ENCODE data around the gene VPS41.

VPS41 gene

GRCh38 chr7:38679419-38679818 lies 229.6 kb downstream of the VPS41 start:
- DNase-seq = no peak
- H4K20me1 ChIP-seq (ENCODE audit: insufficient read depth, low read length) = no peaks in the 10 kb centered on the region
- H3K4me1 ChIP-seq (ENCODE audit: low read length) = no peaks in the 10 kb centered on the region
- H3K36me3 ChIP-seq (replicated peaks; ENCODE audit: insufficient read depth, low read length) = no peaks in the 10 kb centered on the region
- no peak for TF ChIP-seq EZH2phosphoT487 (IDR thresholded peaks at IDR 0.05; ENCODE audit: low read length)
- no peak for TF ChIP-seq EZH2 (optimal IDR thresholded peaks at IDR 0.05; ENCODE audit: low read depth, low read length)
- TF ChIP-seq, protein P1, sequence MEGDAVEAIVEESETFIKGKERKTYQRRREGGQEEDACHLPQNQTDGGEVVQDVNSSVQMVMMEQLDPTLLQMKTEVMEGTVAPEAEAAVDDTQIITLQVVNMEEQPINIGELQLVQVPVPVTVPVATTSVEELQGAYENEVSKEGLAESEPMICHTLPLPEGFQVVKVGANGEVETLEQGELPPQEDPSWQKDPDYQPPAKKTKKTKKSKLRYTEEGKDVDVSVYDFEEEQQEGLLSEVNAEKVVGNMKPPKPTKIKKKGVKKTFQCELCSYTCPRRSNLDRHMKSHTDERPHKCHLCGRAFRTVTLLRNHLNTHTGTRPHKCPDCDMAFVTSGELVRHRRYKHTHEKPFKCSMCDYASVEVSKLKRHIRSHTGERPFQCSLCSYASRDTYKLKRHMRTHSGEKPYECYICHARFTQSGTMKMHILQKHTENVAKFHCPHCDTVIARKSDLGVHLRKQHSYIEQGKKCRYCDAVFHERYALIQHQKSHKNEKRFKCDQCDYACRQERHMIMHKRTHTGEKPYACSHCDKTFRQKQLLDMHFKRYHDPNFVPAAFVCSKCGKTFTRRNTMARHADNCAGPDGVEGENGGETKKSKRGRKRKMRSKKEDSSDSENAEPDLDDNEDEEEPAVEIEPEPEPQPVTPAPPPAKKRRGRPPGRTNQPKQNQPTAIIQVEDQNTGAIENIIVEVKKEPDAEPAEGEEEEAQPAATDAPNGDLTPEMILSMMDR (IDR thresholded peaks at IDR 0.05; ENCODE audit: low read length) = no peak
- H3K27me3 ChIP-seq (replicated peaks; ENCODE audit: insufficient read depth, low read length) = no peaks in the 10 kb centered on the region
- H3K9me3 ChIP-seq (replicated peaks; ENCODE audit: insufficient read depth, low read length) = no peaks in the 10 kb centered on the region
- no peaks in the 10 kb centered on the region for H3F3A ChIP-seq (ENCODE audit: insufficient read depth, low read length)
- no peaks in the 10 kb centered on the region for H3K9me2 ChIP-seq (replicated peaks; ENCODE audit: insufficient read depth, low read length)
- H2AFZ ChIP-seq (ENCODE audit: low read length) = no peak overlapping the region
- H3K4me3 ChIP-seq (ENCODE audit: low read length) = no peak overlapping the region
- no peak overlapping the region for H3K9ac ChIP-seq (ENCODE audit: low read length)
- no peak overlapping the region for H3K27ac ChIP-seq (ENCODE audit: low read length)
- H3K4me2 ChIP-seq (ENCODE audit: low read depth, low read length) = no peak overlapping the region
- H3K79me2 ChIP-seq (ENCODE audit: low read length) = no peaks in the 10 kb centered on the region

DNA sequence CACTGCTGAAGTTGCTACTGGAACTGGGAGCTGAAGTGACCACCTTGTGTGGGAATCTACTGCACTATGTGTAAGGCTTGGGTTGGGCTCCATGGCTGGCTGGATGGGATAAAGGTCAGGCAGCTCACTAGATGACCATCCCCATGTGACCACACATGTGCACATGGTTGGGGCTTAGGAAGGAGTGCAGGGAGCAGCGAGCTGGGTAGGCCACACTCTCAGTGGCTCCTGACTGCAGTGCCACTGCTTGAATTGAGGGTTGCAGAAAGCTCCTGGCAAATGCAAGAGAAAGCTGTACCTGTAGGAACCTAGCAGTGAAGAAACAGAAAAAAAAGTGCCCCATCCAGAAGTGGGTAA lies 230.3 kb downstream of the VPS41 start:
- no peaks in the 10 kb centered on the region for H4K20me1 ChIP-seq (ENCODE audit: insufficient read depth, low read length)
- no peaks in the 10 kb centered on the region for H3K4me1 ChIP-seq (ENCODE audit: low read length)
- no peaks in the 10 kb centered on the region for H3K36me3 ChIP-seq (replicated peaks; ENCODE audit: insufficient read depth, low read length)
- no peak overlapping the region for H3K9ac ChIP-seq (ENCODE audit: low read length)
- no peaks in the 10 kb centered on the region for H3K27me3 ChIP-seq (replicated peaks; ENCODE audit: insufficient read depth, low read length)
- no peaks in the 10 kb centered on the region for H3F3A ChIP-seq (ENCODE audit: insufficient read depth, low read length)
- H3K79me2 ChIP-seq (ENCODE audit: low read length) = no peaks in the 10 kb centered on the region
- no peak overlapping the region for H3K4me3 ChIP-seq (ENCODE audit: low read length)
- no peak overlapping the region for H3K4me2 ChIP-seq (ENCODE audit: low read depth, low read length)
- no peak overlapping the region for H3K27ac ChIP-seq (ENCODE audit: low read length)
- H3K9me2 ChIP-seq (replicated peaks; ENCODE audit: insufficient read depth, low read length) = no peaks in the 10 kb centered on the region
- H3K9me3 ChIP-seq (replicated peaks; ENCODE audit: insufficient read depth, low read length) = no peaks in the 10 kb centered on the region
- DNase-seq = no peak
- TF ChIP-seq EZH2phosphoT487 (IDR thresholded peaks at IDR 0.05; ENCODE audit: low read length) = no peak
- H2AFZ ChIP-seq (ENCODE audit: low read length) = no peak overlapping the region

- H3F3A ChIP-seq (ENCODE audit: insufficient read depth, low read length) = no peaks in the 10 kb centered on the region
- no peaks in the 10 kb centered on the region for H3K9me3 ChIP-seq (replicated peaks; ENCODE audit: insufficient read depth, low read length)
- no peaks in the 10 kb centered on the region for H3K79me2 ChIP-seq (ENCODE audit: low read length)
- TF ChIP-seq EZH2 (optimal IDR thresholded peaks at IDR 0.05; ENCODE audit: low read depth, low read length) = no peak
- TF ChIP-seq, protein P1 (IDR thresholded peaks at IDR 0.05; ENCODE audit: low read length) = no peak
- DNase-seq = no peak
- no peaks in the 10 kb centered on the region for H3K4me1 ChIP-seq (ENCODE audit: low read length)
- H3K9me2 ChIP-seq (replicated peaks; ENCODE audit: insufficient read depth, low read length) = no peaks in the 10 kb centered on the region
- no peaks in the 10 kb centered on the region for H4K20me1 ChIP-seq (ENCODE audit: insufficient read depth, low read length)
- H3K36me3 ChIP-seq (replicated peaks; ENCODE audit: insufficient read depth, low read length) = no peaks in the 10 kb centered on the region
- no peaks in the 10 kb centered on the region for H3K27me3 ChIP-seq (replicated peaks; ENCODE audit: insufficient read depth, low read length)
- no peak overlapping the region for H3K4me2 ChIP-seq (ENCODE audit: low read depth, low read length)
- H3K27ac ChIP-seq (ENCODE audit: low read length) = no peak overlapping the region
- no peak overlapping the region for H3K4me3 ChIP-seq (ENCODE audit: low read length)
- H2AFZ ChIP-seq (ENCODE audit: low read length) = no peak overlapping the region
- H3K9ac ChIP-seq (ENCODE audit: low read length) = no peak overlapping the region
Observed at GRCh38 chr7:38677981-38678697, 230.9 kb downstream of the VPS41 start.

- H2AFZ ChIP-seq (ENCODE audit: low read length) = no peak overlapping the region
- no peaks in the 10 kb centered on the region for H3K9me3 ChIP-seq (replicated peaks; ENCODE audit: insufficient read depth, low read length)
- H3F3A ChIP-seq (ENCODE audit: insufficient read depth, low read length) = no peaks in the 10 kb centered on the region
- peaks cover 11% of the 10 kb centered on the region; the same call in 1 of the 2 replicates for H3K4me1 ChIP-seq (ENCODE audit: low read length)
- H3K4me3 ChIP-seq (ENCODE audit: low read length) = no peak overlapping the region
- H4K20me1 ChIP-seq (ENCODE audit: insufficient read depth, low read length) = no peaks in the 10 kb centered on the region
- H3K27me3 ChIP-seq (replicated peaks; ENCODE audit: insufficient read depth, low read length) = no peaks in the 10 kb centered on the region
- DNase-seq = no peak
- TF ChIP-seq, protein P1 (IDR thresholded peaks at IDR 0.05; ENCODE audit: low read length) = no peak
- no peak for TF ChIP-seq EZH2phosphoT487 (IDR thresholded peaks at IDR 0.05; ENCODE audit: low read length)
- no peak for TF ChIP-seq EZH2 (optimal IDR thresholded peaks at IDR 0.05; ENCODE audit: low read depth, low read length)
- no peaks in the 10 kb centered on the region for H3K79me2 ChIP-seq (ENCODE audit: low read length)
- no peaks in the 10 kb centered on the region for H3K36me3 ChIP-seq (replicated peaks; ENCODE audit: insufficient read depth, low read length)
- H3K9ac ChIP-seq (ENCODE audit: low read length) = no peak overlapping the region
- H3K4me2 ChIP-seq (ENCODE audit: low read depth, low read length) = no peak overlapping the region
- H3K27ac ChIP-seq (ENCODE audit: low read length) = no peak overlapping the region
- H3K9me2 ChIP-seq (replicated peaks; ENCODE audit: insufficient read depth, low read length) = no peaks in the 10 kb centered on the region
Observed at GRCh38 chr7:38675494-38676106, 233.4 kb downstream of the VPS41 start.

All from MM.1S (cell line).